ENCODE data around the gene LTBR.

GRCh38 chr12:6380141-6381121 lies 3.5 kb upstream of the LTBR start:
- TF ChIP-seq CTCF (conservative IDR thresholded peaks at IDR 0.05; ENCODE audit: low read depth, low read length), result no peak
- TF ChIP-seq RAD21 (IDR thresholded peaks at IDR 0.05; ENCODE audit: low read length), result no peak
- no peak for TF ChIP-seq POLR2A (IDR thresholded peaks at IDR 0.05; ENCODE audit: low read depth, low read length)
- no peak for TF ChIP-seq ELK1 (IDR thresholded peaks at IDR 0.05; ENCODE audit: borderline replicate concordance, low read depth, low read length)
- TF ChIP-seq MAZ (IDR thresholded peaks at IDR 0.05; ENCODE audit: borderline replicate concordance, low read depth, low read length), result no peak
- TF ChIP-seq SMC3 (IDR thresholded peaks at IDR 0.05; ENCODE audit: low read depth, low read length), result no peak
- no peak for TF ChIP-seq BHLHE40 (IDR thresholded peaks at IDR 0.05; ENCODE audit: low read depth, low read length)
- no peak for TF ChIP-seq CHD1 (IDR thresholded peaks at IDR 0.05; ENCODE audit: low read depth, low read length)
- no peak for TF ChIP-seq FOS (IDR thresholded peaks at IDR 0.05; ENCODE audit: low read depth, low read length)
